HG03095 (cell line): ENCODE results near the gene C1orf115.
"Not testable (repeated sequence)": the region's sequence is repeated elsewhere in the genome, so short reads cannot be mapped to it uniquely, and the experiment has no call there.

Experiments used
- ATAC-seq: cut with Tn5 transposase; IDR thresholded peaks from one replicate; pipeline ENCODE4 v1.9.1; 2021; ENCODE audit warnings: moderate library complexity; ENCODE audit not compliant: unreplicated experiment

Gene C1orf115

DNA sequence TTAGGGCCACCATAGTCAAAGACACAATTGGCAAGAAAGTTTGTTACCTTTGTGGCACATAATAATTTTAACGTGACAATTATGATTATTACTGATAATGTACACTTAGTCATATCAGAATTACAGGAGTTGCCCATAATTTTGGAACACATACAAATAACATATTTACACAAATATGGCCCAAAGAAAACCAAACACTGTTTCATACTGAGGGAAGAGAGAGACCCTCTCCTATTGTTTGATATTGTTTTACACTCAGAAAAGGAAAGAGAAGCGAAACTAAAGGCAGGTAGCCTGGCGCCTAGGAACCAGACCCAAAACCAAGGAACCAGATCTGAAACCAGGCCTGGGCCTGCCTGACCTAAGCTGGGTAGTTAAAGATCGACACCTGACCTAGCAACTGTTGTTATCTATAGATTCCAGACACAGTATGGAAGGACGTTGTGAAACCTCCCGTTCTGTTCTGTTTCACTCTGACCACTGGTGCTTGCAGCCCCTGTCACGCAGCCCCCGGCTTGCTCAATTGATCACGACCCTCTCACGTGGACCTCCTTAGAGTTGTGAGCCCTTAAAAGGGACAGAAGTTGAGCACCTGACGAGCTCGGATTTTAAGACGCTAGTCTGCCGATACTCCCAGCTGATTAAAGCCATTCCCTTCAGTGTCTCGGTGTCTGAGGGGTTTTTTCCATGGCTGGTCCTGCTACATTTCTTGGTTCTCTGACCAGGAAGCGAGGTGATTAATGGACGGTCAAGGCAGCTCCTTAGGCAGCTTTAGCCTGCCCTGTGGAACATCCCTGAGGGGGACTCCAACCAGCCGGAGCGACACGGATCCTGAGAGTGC lies 27.9 kb downstream of the C1orf115 start:
- no peak for ATAC-seq

DNA sequence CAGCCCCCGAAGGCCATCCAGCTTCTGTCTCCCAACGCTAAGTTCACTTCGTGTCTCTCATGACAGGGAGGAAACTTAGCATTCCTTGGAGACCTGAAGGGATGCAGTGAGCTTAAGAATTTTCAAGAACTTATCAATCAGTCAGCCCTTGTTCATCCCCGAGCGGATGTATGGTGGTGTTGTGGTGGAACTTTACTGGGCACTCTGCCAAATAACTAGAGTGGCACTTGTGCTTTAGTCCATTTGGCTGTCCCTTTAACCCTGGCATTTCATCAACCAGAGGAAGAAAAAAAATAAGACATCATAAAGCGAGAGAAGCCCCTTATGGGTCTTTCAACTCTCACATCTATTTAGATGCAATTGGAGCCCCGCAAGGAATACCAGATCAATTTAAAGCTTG lies 31.1 kb downstream of the C1orf115 start:
- not testable (repeated sequence) for ATAC-seq

DNA sequence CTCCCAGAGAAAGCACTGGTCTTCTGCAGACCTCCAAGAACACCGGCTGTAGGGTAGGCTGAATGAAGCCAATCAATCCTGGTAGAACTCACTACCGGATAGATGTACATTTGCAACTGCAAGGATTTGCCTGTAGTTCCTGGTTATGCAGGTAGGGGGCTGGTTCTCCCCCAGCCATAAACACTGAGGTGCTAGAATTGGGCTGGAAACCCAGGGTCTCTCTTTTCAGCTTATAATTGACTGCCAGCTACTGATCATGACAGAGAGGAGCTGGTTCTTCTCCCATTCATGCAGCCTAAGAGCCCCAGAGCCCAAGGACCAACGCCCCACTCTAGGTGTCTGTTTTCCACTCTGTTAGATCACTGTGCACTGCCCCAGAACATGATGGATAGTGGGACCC lies 36.5 kb downstream of the C1orf115 start:
- ATAC-seq = no peak

DNA sequence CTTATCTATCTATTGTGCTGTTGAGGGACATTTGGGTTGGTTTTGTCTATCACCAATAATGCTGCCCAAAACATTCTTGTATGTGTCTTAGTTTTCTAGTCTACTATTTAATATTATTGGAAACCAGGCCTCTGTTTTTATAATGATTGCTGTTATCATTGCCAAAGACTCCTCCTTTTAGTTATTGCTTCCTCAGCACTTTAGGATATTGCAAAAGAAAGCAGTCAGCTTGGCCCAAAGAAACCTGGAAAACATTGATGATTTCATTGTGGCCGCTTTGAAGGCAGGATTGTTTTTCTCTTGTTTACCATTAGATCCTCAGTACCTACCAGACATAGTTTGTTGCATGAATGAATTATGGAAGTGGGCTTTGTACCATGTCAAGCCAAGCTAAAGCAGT lies 37.4 kb downstream of the C1orf115 start:
- no peak for ATAC-seq

DNA sequence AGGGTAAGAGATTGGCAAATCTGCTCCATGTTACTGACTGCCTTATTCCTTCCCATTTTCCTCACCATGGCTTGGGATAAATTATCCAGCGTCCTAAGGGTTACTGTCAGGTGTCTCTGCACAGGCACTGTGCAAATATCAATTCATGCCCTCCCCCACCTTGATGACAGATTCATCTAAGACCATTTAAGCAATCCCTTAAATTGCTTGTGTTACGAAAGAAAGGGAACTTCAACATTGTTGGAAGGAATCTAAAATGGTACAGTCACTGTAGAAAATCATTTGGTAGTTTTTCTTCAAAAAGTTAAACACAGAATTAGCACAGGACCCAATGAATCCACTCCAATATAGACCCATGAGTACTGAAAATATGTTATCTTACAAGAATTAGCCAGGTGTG lies 40.3 kb downstream of the C1orf115 start:
- no peak for ATAC-seq

DNA sequence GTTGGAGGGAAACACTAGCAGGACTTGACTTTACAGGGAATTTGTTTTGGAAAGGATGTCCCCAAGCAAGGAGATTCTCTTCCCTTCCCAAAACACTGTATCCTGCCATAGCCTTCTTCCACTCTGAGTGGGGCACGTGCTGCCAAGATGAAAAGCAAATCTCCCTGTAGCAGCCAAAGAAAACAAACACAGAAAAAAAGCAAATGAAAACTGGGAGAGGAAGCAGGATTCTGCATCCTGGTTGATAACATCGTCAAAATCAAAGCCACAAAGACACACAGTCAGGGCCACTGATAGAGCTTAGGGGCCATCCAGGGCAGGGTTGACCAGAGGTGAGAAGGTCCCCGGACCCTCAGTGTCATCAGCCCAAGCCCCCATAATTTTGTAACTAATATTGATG lies 42.0 kb downstream of the C1orf115 start:
- ATAC-seq = no peak

DNA sequence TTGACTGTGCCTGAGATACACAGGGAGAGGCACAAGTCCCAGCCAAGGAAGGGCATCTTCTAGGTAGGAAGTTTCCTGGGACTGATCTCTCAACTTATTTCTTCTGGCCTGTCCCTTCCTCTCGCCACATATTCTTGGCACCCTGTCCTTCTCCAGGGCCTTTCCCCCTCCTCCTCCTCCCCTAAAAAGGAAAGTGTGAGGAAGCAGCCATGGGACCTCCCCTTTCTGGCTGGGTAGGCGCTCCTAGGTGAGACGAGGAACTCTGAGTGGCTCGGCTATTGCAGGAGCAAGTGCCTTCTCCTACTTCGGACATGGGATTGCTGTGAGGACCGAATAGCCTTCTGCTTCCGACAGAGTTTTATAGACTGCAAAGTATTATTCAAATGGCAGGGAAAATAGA lies 42.5 kb downstream of the C1orf115 start:
- no peak for ATAC-seq

DNA sequence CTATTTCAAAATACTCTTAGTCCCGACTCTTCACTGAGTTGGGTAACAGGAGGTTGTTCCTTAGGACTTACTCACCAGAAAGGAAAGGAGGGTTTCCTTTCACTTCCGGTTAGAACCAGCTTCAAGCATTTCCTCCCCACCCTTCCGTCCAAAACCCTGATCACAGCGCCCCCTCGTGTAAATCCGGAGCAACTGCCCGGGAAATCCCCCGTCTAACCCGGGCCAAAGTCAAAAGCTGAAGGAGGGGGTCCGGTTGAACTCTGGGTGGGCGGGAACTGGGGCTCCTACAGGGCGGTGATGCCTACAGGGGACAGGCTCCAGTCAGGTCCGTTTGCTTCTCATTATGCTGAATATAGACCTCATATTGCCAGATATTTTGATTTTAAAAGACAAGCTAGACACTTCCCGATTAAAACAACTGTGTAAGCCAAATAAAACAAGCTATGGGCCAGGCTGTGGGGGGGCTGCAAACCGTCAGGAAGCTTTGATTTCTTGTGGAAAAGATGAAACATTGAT lies 43.0 kb downstream of the C1orf115 start:
- ATAC-seq = peak; percentile 85

DNA sequence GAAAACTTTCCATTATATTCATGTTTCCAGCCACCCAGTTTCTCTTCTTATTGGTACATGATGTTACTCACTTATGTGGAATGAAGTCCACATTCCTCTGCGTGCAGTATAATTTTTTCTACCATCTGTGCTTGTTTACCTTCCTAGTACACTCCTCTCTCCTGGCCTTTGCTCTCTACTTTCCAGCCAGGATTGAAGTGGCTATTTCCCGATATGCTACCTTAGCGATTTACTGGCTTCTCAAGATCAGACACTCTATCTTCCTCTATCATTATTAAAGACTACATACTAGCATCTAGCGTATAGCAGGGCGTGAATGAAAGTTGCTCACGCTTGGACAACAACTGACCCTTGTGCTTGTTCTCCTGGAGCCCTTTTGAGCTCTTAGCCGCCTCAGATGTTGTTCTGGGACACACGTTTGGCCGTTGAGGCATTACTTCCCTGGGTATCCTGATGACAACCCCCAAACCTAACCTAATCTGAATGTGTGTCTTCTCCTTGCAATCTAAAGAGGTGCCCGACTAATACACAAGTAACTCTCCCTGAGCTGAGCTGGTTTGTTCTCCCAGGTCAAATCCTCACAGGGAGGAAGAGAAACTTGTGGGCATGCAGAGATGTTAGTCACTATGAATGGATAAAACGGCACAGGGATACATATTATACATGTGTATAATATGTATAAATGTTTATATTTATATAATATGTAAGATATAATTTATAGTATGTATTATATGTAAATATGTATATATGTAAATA lies 44.6 kb downstream of the C1orf115 start:
- no peak for ATAC-seq

DNA sequence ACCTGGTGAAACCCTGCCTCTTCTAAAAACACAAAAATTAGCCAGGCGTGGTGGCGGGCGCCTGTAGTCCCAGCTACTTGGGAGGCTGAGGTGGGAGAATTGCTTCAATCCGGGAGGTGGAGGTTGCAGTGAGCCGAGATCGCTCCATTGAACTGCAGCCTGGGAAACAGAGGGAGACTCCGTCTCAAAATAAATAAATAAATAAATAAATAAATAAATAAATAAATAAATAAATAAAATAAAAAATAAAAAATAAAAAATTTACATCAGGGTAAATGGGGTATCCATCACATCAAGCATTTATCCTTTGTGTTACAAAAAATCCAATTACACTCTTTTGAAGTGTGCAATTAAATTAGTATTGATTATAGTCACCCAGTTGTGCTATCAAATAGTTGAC lies 46.1 kb downstream of the C1orf115 start:
- not testable (repeated sequence) for ATAC-seq

DNA sequence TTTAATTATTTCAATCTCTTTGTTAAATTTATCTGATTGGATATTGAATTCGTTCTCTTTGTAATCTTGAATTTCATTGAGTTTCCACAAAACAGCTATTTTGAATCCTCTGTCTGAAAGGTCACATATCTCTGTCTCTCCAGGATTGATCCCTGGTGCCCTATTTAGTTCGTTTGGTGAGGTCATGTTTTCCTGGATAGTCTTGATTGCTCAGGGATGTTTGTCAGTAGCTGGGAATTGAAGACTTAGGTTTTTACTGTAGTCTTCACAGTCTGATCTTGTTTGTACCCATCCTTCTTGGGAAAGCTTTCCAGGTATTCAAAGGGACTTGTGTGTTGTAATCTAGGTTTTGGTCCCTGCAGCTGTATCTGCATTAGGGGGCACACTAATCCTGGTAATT lies 51.2 kb downstream of the C1orf115 start:
- ATAC-seq = no peak

DNA sequence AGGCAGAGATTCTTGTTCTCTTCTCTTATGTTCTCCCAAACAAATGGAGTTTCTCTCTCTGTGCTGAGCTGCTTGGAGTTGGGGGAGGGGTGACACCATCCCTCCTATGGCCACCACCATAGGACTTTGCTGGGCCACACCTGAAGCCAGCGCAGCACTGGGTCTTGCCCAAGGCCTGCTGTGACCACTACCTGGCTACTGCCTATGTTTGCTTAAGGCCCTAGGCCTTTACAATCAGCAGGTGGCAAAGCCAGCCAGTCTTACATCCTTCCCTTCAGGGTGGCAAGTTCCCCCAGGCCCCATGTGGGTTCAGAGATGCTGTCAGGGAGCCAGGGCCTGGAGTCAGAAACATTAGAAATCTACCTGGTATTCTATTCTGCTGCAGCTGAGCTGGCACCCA lies 51.7 kb downstream of the C1orf115 start:
- ATAC-seq = no peak

DNA sequence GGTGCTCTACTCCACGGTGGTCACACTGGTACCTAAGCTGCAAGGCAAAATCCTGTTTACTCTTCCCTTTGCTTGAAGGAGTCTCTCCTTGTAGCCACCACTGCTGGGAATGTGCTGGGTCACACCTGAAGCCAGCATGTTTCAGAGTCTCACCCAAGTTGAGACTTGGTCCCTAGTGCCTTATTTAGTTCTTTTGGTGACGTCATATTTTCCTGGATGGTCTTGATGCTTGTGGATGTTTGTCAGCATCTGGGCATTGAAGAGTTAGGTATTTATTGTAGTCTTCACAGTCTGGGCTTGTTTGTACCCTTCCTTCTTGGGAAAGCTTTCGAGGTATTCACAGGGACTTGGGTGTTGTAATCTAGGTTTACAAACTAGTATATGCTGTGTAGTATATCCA lies 52.4 kb downstream of the C1orf115 start:
- no peak for ATAC-seq

DNA sequence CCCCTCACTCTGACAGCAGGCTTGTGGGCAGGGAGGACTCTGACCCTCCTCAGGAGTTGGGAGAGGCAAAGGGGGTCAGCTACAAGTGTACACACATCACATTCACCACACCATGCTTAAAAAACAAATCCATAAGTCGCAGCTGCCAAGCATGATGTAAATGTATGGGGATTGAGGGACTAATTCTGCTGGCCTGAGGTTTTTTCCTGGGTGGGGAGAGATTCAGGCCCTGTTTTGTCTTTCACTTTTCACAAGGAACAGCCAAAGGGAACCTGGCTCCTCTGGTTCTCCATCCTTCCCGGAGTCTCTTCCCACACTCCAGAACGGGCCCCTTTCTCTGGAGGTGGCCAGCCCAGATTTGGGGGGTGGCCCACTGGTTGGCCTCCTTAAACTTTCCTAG lies 56.7 kb downstream of the C1orf115 start:
- no peak for ATAC-seq

DNA sequence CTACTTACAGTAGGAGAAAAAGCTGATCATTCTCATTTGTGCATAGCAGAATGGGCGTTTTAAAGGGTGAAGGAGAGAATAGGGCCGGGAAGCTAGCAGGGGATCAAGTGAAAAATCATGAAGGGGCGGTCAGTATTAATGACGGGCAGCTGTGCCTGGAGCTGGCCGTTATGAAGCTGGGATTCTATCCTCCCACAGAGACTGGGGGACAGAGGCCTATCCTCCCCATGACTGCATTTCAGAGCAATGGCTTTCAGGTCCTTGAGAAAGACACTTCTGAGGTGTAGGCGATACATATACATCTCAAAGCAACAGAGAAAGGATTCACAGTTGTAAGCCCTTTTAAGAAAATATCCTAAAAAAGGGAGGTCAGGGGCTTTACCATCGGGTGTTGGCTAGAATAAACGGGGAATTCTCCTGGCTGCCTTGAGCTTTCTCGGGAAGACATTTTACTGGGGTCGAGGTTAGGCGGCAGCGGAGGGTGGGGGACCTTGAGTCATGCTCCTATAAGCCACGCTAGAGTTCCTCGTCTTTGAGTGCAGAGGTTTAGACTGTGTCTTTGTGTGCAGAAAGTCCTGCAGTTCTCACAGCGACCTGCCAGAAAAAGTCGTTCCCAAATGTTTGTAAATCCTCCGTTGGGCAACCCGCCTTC lies 57.4 kb downstream of the C1orf115 start:
- peak; percentile 18 for ATAC-seq

DNA sequence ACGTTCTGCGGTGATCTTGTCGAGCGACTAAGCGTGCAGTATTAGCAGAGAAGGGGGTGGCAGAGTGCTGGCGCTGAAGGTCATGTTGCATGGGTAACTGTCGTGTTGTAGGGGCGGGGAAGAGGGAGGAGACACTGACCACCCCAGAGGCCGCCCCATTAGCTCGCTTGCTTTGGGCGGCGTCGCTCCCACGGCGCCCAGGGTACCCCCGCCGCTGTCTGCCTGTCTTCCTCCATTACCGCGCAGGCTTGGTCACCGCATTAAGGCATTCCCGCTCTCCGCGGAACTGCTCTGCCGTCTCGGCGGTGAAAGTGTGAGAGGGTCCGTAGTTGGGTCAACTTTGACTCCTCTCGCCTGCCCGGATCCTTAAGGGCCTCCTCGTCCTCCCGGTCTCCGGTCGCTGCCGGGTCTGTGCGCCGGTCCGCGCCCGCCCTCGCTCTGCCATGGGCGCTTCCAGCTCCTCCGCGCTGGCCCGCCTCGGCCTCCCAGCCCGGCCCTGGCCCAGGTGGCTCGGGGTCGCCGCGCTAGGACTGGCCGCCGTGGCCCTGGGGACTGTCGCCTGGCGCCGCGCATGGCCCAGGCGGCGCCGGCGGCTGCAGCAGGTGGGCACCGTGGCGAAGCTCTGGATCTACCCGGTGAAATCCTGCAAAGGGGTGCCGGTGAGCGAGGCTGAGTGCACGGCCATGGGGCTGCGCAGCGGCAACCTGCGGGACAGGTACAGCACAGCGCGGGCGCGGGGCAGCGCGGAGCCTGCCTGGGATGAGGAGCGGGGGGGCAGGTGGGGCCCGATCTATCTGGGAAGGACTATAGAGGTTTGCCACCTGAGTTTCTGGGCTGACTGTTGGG lies 58.1 kb downstream of the C1orf115 start, which contains the start of gene MTARC2:
MTARC2 (plus strand) TSS at position 234 of the 846 bp plus-strand sequence; CDS start at position 444, 210 bp downstream.
- ATAC-seq = peak; percentile 96
